HG03460 (cell line): ENCODE data around the gene HDAC10.
"Not testable (repeated sequence)": the region's sequence is repeated elsewhere in the genome, so short reads cannot be mapped to it uniquely, and the experiment has no call there.

Source experiments
- ATAC-seq: cut with Tn5 transposase; IDR thresholded peaks from one replicate; pipeline ENCODE4 v1.9.1; 2021; ENCODE audit not compliant: unreplicated experiment

The HDAC10 gene

GRCh38 chr22:50285568-50286229 lies 34.6 kb upstream of the HDAC10 start:
- no peak for ATAC-seq

GRCh38 chr22:50284479-50284878 lies 33.4 kb upstream of the HDAC10 start:
- no peak for ATAC-seq

GRCh38 chr22:50283821-50284220 lies 32.8 kb upstream of the HDAC10 start:
- no peak for ATAC-seq

- ATAC-seq: no peak
Observed at GRCh38 chr22:50282361-50283155, 31.5 kb upstream of the HDAC10 start.

GRCh38 chr22:50281957-50282356 lies 30.9 kb upstream of the HDAC10 start:
- no peak for ATAC-seq

- ATAC-seq: no peak
Observed at GRCh38 chr22:50281384-50281760, 30.3 kb upstream of the HDAC10 start.

GRCh38 chr22:50280708-50281383 lies 29.8 kb upstream of the HDAC10 start:
- ATAC-seq: no peak

GRCh38 chr22:50280022-50280707 lies 29.1 kb upstream of the HDAC10 start:
- ATAC-seq: no peak

GRCh38 chr22:50278956-50279619 lies 28.0 kb upstream of the HDAC10 start:
- ATAC-seq: no peak

GRCh38 chr22:50278461-50278860 lies 27.4 kb upstream of the HDAC10 start:
- ATAC-seq: no peak

GRCh38 chr22:50277761-50278160 lies 26.7 kb upstream of the HDAC10 start:
- ATAC-seq: no peak

GRCh38 chr22:50276143-50276542 lies 25.1 kb upstream of the HDAC10 start:
- no peak for ATAC-seq

- no peak for ATAC-seq
Observed at GRCh38 chr22:50275181-50276055, 24.4 kb upstream of the HDAC10 start.

GRCh38 chr22:50274771-50275170 lies 23.7 kb upstream of the HDAC10 start:
- ATAC-seq: no peak

GRCh38 chr22:50274311-50274710 lies 23.2 kb upstream of the HDAC10 start:
- ATAC-seq: no peak

- not testable (repeated sequence) for ATAC-seq
Observed at GRCh38 chr22:50273781-50274180, 22.7 kb upstream of the HDAC10 start.

- ATAC-seq: not testable (repeated sequence)
Observed at GRCh38 chr22:50273352-50273751, 22.3 kb upstream of the HDAC10 start.

GRCh38 chr22:50272044-50272802 lies 21.2 kb upstream of the HDAC10 start:
- no peak for ATAC-seq

GRCh38 chr22:50271519-50271970 lies 20.5 kb upstream of the HDAC10 start:
- ATAC-seq: no peak
